Spleen (tissue), 11 donors: ENCODE measurements around the gene GOLIM4. TPM values are rescaled to one million over a fixed set of nuclear protein-coding genes. Genes with fewer than 3 reads are reported as not detected.

Experiments
- DNase-seq: peaks from one replicate; pipeline ENCODE4 v3.0.0-alpha.2; 2020
- H3K27ac ChIP-seq, 8 donors: fragments of 200-600 bp; sonication (generic) in 7 of 8; 1 replicate in 4 of 8; 2 replicates in 4 of 8; pipeline versions ENCODE4 v1.5.0 to v1.8.0; 2016 to 2021; ENCODE audit warnings: inconsistent platforms in 4 of 8, mild to moderate bottlenecking in 4 of 8, moderate library complexity in 1 of 8
- H3K27me3 ChIP-seq, 7 donors: fragments of 200-600 bp; sonication (generic) in 6 of 7; replicated peaks in 1 of 7; 1 replicate in 4 of 7; 2 replicates in 3 of 7; pipeline versions ENCODE4 v1.5.0 to v1.8.0; 2016 to 2021; ENCODE audit warnings: inconsistent platforms in 3 of 7, mild to moderate bottlenecking in 1 of 7
- H3K36me3 ChIP-seq, 6 donors: fragments of 200-600 bp; sonication (generic) in 5 of 6; 1 replicate in 4 of 6; 2 replicates in 2 of 6; pipeline versions ENCODE4 v1.5.0 to v1.8.0; 2016 to 2021; ENCODE audit warnings: inconsistent platforms in 2 of 6
- H3K4me1 ChIP-seq, 6 donors: fragments of 200-600 bp; sonication (generic) in 5 of 6; 1 replicate in 3 of 6; 2 replicates in 3 of 6; pipeline versions ENCODE4 v1.5.0 to v1.8.0; 2016 to 2021; ENCODE audit warnings: inconsistent platforms in 3 of 6
- H3K4me3 ChIP-seq, 8 donors: fragments of 200-600 bp; sonication (generic) in 7 of 8; 1 replicate in 4 of 8; 2 replicates in 4 of 8; pipeline versions ENCODE4 v1.5.0 to v1.8.0; 2016 to 2021; ENCODE audit warnings: inconsistent platforms in 4 of 8, mild to moderate bottlenecking in 4 of 8, moderate library complexity in 2 of 8
- H3K9me3 ChIP-seq, 8 donors: fragments of 200-600 bp; sonication (generic) in 7 of 8; 1 replicate in 4 of 8; 2 replicates in 4 of 8; pipeline versions ENCODE4 v1.5.0 to v1.8.0; 2016 to 2021; ENCODE audit warnings: inconsistent platforms in 4 of 8
- POLR2A ChIP-seq, 3 donors: fragments of 450-650 bp; IDR thresholded peaks; one replicate each; pipeline ENCODE4 v1.5.1; 2017; ENCODE audit warnings: antibody characterized with exemption in 3 of 3, mild to moderate bottlenecking in 1 of 3
- POLR2AphosphoS5 ChIP-seq, 3 donors: sonication (generic); formaldehyde crosslinking; IDR thresholded peaks; one replicate each; pipeline ENCODE4 v1.5.1; 2017; ENCODE audit warnings: antibody characterized with exemption in 3 of 3
- WGBS, 5 donors: extraction: QIAGEN DNeasy Blood & Tissue Kit in 3 of 5; methylation state at CpG; one replicate each; pipeline versions ENCODE4 v1.1.5 to v1.1.7; 2013 to 2018; 5-methylcytosine and 5-hydroxymethylcytosine counted together
- intact Hi-C: fragments of 100-400 bp; cut with DNase I; formaldehyde crosslinking; loops from one replicate; pipeline ENCODE4 v1.15.0; 2023; ENCODE audit warnings: low total_unique reads
- polyA plus RNA-seq, 3 donors: library from polyadenylated mRNA; stranded (reverse); fragments of 200-250 nt; gene quantifications; one replicate each; pipeline ENCODE4 v1.2.1, GENCODE V29; 2013
- total RNA-seq, 7 donors: library from RNA; depleted of rRNA in 3 of 7; stranded (reverse); fragments of >200 nt in 3 of 7; fragmentation: NEBNext Ultra II Directional in 4 of 7; extraction: Animal tissue kit (Norgen Biotek cat#: 25700) in 4 of 7; gene quantifications; one replicate each; pipeline versions ENCODE4 v1.1.0 to v1.2.1, GENCODE V29; 2016 to 2021
- TF ChIP-seq, protein P1 (sequence below), 11 experiments: fragments of 200-600 bp in 7 of 11; fragments of 450-650 bp in 4 of 11; sonication (generic) in 4 of 11; IDR thresholded peaks in 8 of 11; conservative IDR thresholded peaks in 3 of 11; 1 replicate in 7 of 11; 2 replicates in 4 of 11; pipeline versions ENCODE4 v1.4.0 to v1.8.0; 2016 to 2021; ENCODE audit warnings: antibody characterized with exemption in 11 of 11, inconsistent platforms in 4 of 11, mild to moderate bottlenecking in 1 of 11
- donor health status: healthy with polysubstance abuse.
- donor health status: DM: no; HTN: no; CAD: no; lungs with moderate emphysema.
- donor health status: DM: no; HTN: no; CAD: no.
- donor health status: Bipolar disorder and iron deficiency.
- donor health status: healthy.
- donor health status: DM: no; HTN: no; CAD: no.
- donor health status: DM: yes; HTN: yes; CAD: no.

The GOLIM4 gene
- total and polyA plus RNA-seq, 10 donors = 5.5 to 44.8 (median 23.1) TPM

DNA sequence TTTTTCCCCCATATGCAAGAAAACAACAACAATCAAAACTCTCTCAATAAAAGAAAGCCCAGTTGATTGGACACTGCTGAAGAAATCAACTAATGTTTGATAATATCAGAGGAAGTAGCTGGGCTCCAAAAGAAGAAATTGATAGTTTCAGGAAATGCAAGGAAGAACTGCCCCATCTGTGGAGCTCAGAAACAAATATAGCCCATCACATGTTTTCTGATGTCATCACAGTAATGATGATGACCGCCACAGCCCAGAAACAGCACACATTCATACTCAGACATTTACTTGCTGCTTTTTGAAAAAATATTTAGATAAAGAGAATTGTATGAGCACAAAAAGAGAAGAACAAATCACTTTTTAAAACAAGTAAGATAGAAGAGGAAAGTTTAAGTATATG lies 67.6 kb downstream of the GOLIM4 start:
- no peaks in the 10 kb centered on the region for H3K4me1 ChIP-seq
- H3K36me3 ChIP-seq = peaks cover 0 to 94% (median 33%) of the 10 kb centered on the region in 6 donors
- no peak overlapping the region for H3K4me3 ChIP-seq
- H3K9me3 ChIP-seq = no peaks in the 10 kb centered on the region
- TF ChIP-seq, protein P1, sequence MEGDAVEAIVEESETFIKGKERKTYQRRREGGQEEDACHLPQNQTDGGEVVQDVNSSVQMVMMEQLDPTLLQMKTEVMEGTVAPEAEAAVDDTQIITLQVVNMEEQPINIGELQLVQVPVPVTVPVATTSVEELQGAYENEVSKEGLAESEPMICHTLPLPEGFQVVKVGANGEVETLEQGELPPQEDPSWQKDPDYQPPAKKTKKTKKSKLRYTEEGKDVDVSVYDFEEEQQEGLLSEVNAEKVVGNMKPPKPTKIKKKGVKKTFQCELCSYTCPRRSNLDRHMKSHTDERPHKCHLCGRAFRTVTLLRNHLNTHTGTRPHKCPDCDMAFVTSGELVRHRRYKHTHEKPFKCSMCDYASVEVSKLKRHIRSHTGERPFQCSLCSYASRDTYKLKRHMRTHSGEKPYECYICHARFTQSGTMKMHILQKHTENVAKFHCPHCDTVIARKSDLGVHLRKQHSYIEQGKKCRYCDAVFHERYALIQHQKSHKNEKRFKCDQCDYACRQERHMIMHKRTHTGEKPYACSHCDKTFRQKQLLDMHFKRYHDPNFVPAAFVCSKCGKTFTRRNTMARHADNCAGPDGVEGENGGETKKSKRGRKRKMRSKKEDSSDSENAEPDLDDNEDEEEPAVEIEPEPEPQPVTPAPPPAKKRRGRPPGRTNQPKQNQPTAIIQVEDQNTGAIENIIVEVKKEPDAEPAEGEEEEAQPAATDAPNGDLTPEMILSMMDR (IDR thresholded peaks at IDR 0.05 in 8 of 11, conservative IDR thresholded peaks at IDR 0.05 in 3 of 11) = no peak
- no peak for TF ChIP-seq POLR2A (IDR thresholded peaks at IDR 0.05)
- TF ChIP-seq POLR2AphosphoS5 (IDR thresholded peaks at IDR 0.05) = no peak
- 87 to 100% (median 93%) methylated on average over 1 of the region's 1 CpG for WGBS, 5 donors
- no peak for DNase-seq
- no peak overlapping the region for H3K27ac ChIP-seq
- intact Hi-C loops = no loop called here
- H3K27me3 ChIP-seq = no peaks in the 10 kb centered on the region

DNA sequence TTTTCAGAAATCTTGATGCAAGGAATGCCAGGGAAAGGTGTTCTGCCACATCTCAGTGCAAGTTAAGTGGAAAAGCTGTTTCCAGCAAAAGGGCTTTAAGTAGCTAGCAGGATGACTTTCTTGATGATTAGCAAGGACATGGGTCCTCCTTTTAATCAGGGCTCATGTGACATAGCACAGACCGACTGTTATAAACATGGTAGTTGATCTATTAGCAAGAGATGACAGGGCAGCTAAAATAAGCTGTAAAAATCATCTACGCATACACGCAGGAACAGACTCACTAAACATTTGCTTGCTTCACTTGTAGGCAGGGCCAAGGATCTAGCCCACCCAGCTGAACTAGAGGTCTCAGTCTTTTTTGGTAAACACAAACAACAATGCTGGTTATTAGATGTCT lies 69.0 kb downstream of the GOLIM4 start:
- intact Hi-C loops = no loop called here
- DNase-seq = no peak
- H3K4me1 ChIP-seq = no peaks in the 10 kb centered on the region
- no peaks in the 10 kb centered on the region for H3K27me3 ChIP-seq
- H3K9me3 ChIP-seq = no peaks in the 10 kb centered on the region
- peaks cover 0 to 97% (median 37%) of the 10 kb centered on the region in 6 donors for H3K36me3 ChIP-seq
- H3K4me3 ChIP-seq = no peak overlapping the region
- whole genome bisulfite sequencing, 5 donors = 90 to 96% (median 94%) methylated on average over 3 of the region's 3 CpGs
- TF ChIP-seq POLR2A (IDR thresholded peaks at IDR 0.05) (no peak), POLR2AphosphoS5 (IDR thresholded peaks at IDR 0.05) (no peak)
- TF ChIP-seq, protein P1 (IDR thresholded peaks at IDR 0.05 in 8 of 11, conservative IDR thresholded peaks at IDR 0.05 in 3 of 11) = no peak
- no peak overlapping the region for H3K27ac ChIP-seq

DNA sequence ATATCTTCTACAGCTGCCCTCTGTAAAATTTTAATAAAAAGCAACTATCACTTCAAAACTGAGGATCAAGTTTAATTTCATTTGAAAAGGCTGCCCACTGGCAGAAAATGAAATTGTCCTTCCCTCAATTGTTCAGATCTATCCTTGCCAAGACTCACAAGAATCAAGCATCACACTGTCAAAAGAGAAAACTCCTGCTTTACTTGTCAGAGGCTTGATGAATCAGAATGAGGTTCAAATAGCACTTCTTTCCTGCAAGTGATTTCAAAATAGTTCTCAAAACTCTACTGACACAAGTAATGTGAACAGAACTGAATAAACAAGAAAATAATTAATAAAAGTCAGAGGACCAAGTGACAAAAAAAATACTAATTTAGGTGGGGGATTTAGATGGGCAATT lies 70.6 kb downstream of the GOLIM4 start:
- Histone ChIP-seq H3K4me1 (no peaks in the 10 kb centered on the region), H3K27ac (peak overlapping the region in 1 of 8 donors; percentile 18), H3K36me3 (peaks cover 0 to 100% (median 44%) of the 10 kb centered on the region in 6 donors), H3K27me3 (no peaks in the 10 kb centered on the region), H3K4me3 (no peak overlapping the region), H3K9me3 (no peaks in the 10 kb centered on the region)
- no peak for DNase-seq
- TF ChIP-seq POLR2AphosphoS5 (IDR thresholded peaks at IDR 0.05) = no peak
- no peak for TF ChIP-seq POLR2A (IDR thresholded peaks at IDR 0.05)
- TF ChIP-seq, protein P1 (IDR thresholded peaks at IDR 0.05 in 8 of 11, conservative IDR thresholded peaks at IDR 0.05 in 3 of 11) = no peak
- intact Hi-C loops = no loop called here

DNA sequence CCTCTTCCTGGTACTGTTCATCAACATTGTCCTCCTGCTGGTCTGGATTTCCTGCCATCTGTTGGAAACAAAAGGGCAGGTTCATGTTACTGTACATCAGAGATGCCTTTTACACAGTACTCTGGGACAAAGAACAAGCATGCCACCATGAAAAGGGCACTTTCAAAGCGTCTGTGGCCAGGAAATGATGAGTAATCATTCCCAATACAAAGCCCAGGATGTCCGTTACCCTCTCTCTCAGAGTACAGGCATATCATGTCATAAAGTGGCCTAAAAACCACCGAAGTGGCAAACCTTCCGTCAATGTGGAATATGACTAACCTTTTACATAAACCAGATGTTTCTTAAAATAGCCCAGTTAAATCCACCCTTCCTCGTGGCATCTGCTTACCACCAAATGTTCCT lies 71.2 kb downstream of the GOLIM4 start:
- 20 to 26% (median 21%) methylated on average over 5 of the region's 5 CpGs for WGBS, 5 donors
- H3K27me3 ChIP-seq = no peaks in the 10 kb centered on the region
- H3K36me3 ChIP-seq = peaks cover 0 to 100% (median 40%) of the 10 kb centered on the region in 6 donors
- intact Hi-C loops = no loop called here
- no peaks in the 10 kb centered on the region for H3K4me1 ChIP-seq
- H3K4me3 ChIP-seq = no peak overlapping the region
- H3K27ac ChIP-seq = peak overlapping the region in 1 of 8 donors; percentile 18
- no peak for DNase-seq
- no peak for TF ChIP-seq POLR2AphosphoS5 (IDR thresholded peaks at IDR 0.05)
- no peak for TF ChIP-seq POLR2A (IDR thresholded peaks at IDR 0.05)
- TF ChIP-seq, protein P1 (IDR thresholded peaks at IDR 0.05 in 8 of 11, conservative IDR thresholded peaks at IDR 0.05 in 3 of 11) = no peak
- no peaks in the 10 kb centered on the region for H3K9me3 ChIP-seq
